ENCODE data around the gene KIF19. TPM values are rescaled to one million over a fixed set of nuclear protein-coding genes. Genes with fewer than 3 reads are reported as not detected.

Gene KIF19
- total and polyA plus RNA-seq, 2 of the 4 experiments (the other 2 are of a cell fraction): not detected

GRCh38 chr17:74343526-74344284, 17.7 kb downstream of the KIF19 start:
- no peaks in the 10 kb centered on the region for H3K4me1 ChIP-seq (ENCODE audit: control insufficient read depth, insufficient read depth, low read length)
- no peak overlapping the region for H3K14ac ChIP-seq (replicated peaks; ENCODE audit: low read depth, low read length)
- H4K8ac ChIP-seq (ENCODE audit: low read depth in 2 of 2, low read length in 2 of 2): no peak overlapping the region
- no peak overlapping the region for H2BK120ac ChIP-seq (ENCODE audit: low read depth, low read length)
- no peaks in the 10 kb centered on the region for H4K20me1 ChIP-seq (ENCODE audit: insufficient read depth, low read length)
- no peak overlapping the region for H3K27ac ChIP-seq (ENCODE audit: insufficient read depth, low read length)
- no CpG with 5 or more reads among the region's 9 CpGs for WGBS, 2 experiments (ENCODE audit: extremely low coverage in 2 of 2, insufficient read length in 1 of 2)
- dilution Hi-C loops (cut with HindIII; ENCODE audit: low sequenced_read_pairs, unreplicated experiment): no loop called here
- ChIA-PET POLR2A (ENCODE audit: unreplicated experiment) (no interaction called here), CTCF (no interaction called here)
- no peak overlapping the region for H3K23ac ChIP-seq (ENCODE audit: low read depth, low read length)
- H3K4ac ChIP-seq (ENCODE audit: low read depth, low read length): no peak overlapping the region
- in situ Hi-C loops (cut with MboI; ENCODE audit: low sequenced_read_pairs): no loop called here
- no peak overlapping the region for H2BK15ac ChIP-seq (ENCODE audit: low read depth, low read length)
- no peaks in the 10 kb centered on the region; the same call in 1 of the 2 replicates for H3K27me3 ChIP-seq (ENCODE audit: control insufficient read depth, insufficient read depth, low read length)
- H3K9ac ChIP-seq (ENCODE audit: low read depth, low read length): no peak overlapping the region
- no peak overlapping the region for H2AK9ac ChIP-seq (replicated peaks; ENCODE audit: low read depth, low read length, poor library complexity)
- BruUV-seq (replicated peaks): no TSS peak
- H4K5ac ChIP-seq (ENCODE audit: low read depth, low read length): no peak overlapping the region
- DNase-seq (no peak), ATAC-seq (ENCODE audit: low read depth) (no peak)
- no peak overlapping the region for H4K91ac ChIP-seq (ENCODE audit: insufficient read depth, low read depth, low read length)
- no peak overlapping the region for H3K4me2 ChIP-seq (ENCODE audit: low read depth, low read length)
- no peak overlapping the region for H2AFZ ChIP-seq (replicated peaks; ENCODE audit: low read length, poor library complexity)
- no peak overlapping the region for H2AK5ac ChIP-seq (ENCODE audit: low read depth, low read length)
- H3K56ac ChIP-seq (ENCODE audit: extremely low read depth, insufficient read depth, low read length): no peak overlapping the region
- no peaks in the 10 kb centered on the region for H3K79me1 ChIP-seq (ENCODE audit: low read depth in 1 of 2, low read length in 2 of 2)
- no peak overlapping the region for H2BK20ac ChIP-seq (ENCODE audit: low read depth, low read length)
- TF ChIP-seq FOS (IDR thresholded peaks at IDR 0.05; ENCODE audit: low read depth, low read length) (no peak), POLR2A (IDR thresholded peaks at IDR 0.05; ENCODE audit: low read depth, low read length) (no peak), RFX5 (IDR thresholded peaks at IDR 0.05; ENCODE audit: low read depth, low read length) (no peak), BHLHE40 (IDR thresholded peaks at IDR 0.05; ENCODE audit: low read depth, low read length) (no peak), USF2 (IDR thresholded peaks at IDR 0.05; ENCODE audit: low read depth, low read length) (no peak), SMC3 (IDR thresholded peaks at IDR 0.05; ENCODE audit: low read depth, low read length) (no peak), CEBPB (IDR thresholded peaks at IDR 0.05; ENCODE audit: low read depth, low read length) (no peak), RCOR1 (IDR thresholded peaks at IDR 0.05; ENCODE audit: insufficient replicate concordance, low read length) (no peak), CHD1 (IDR thresholded peaks at IDR 0.05; ENCODE audit: low read depth, low read length) (no peak), CTCF (conservative IDR thresholded peaks at IDR 0.05; ENCODE audit: low read depth, low read length) (no peak), MXI1 (IDR thresholded peaks at IDR 0.05; ENCODE audit: borderline replicate concordance, low read depth, low read length) (no peak), MAZ (IDR thresholded peaks at IDR 0.05; ENCODE audit: borderline replicate concordance, low read depth, low read length) (no peak), MAFK (IDR thresholded peaks at IDR 0.05; ENCODE audit: low read depth, low read length) (no peak), NFE2L2 (IDR thresholded peaks at IDR 0.05; ENCODE audit: low read depth, low read length) (no peak), ELK1 (IDR thresholded peaks at IDR 0.05; ENCODE audit: borderline replicate concordance, low read depth, low read length) (no peak), RAD21 (IDR thresholded peaks at IDR 0.05; ENCODE audit: low read length) (no peak)
- H2BK5ac ChIP-seq (ENCODE audit: low read depth, low read length, poor library complexity, severe bottlenecking): no peak overlapping the region
- H3K4me3 ChIP-seq (ENCODE audit: insufficient read depth, low read depth, low read length): no peak overlapping the region
- no peaks in the 10 kb centered on the region for H3K36me3 ChIP-seq (ENCODE audit: control insufficient read depth, insufficient read depth, low read length)
- intact Hi-C loops (cut with micrococcal nuclease): no loop called here
- no peaks in the 10 kb centered on the region for H3K9me1 ChIP-seq (ENCODE audit: insufficient read depth, low read length)
- no peaks in the 10 kb centered on the region for H3K9me3 ChIP-seq (ENCODE audit: control insufficient read depth, insufficient read depth, low read length)
- H3K18ac ChIP-seq (ENCODE audit: low read depth, low read length): no peak overlapping the region
